Gastrocnemius medialis (tissue), 4 donors: Measurements from ENCODE around the gene RNASE13. TPM values are rescaled to one million over a fixed set of nuclear protein-coding genes. Genes with fewer than 3 reads are reported as not detected.
"Not testable (repeated sequence)": the region's sequence is repeated elsewhere in the genome, so short reads cannot be mapped to it uniquely, and the experiment has no call there.

Source experiments
- ATAC-seq, 2 donors: fragments of 150-250 bp; one replicate each; pipeline ENCODE4 v1.9.1; 2016
- DNase-seq, 2 donors: peaks; one replicate each; pipeline ENCODE4 v3.0.0-alpha.2; 2019
- H3K27ac ChIP-seq, 4 donors: fragments of 200-600 bp; sonication (generic); 1 replicate in 1 of 4; 2 replicates in 3 of 4; pipeline ENCODE4 v1.5.1; 2016 to 2018; ENCODE audit warnings: mild to moderate bottlenecking in 2 of 4, moderate library complexity in 1 of 4
- H3K27me3 ChIP-seq, 3 donors: fragments of 200-600 bp; sonication (generic) in 2 of 3; 1 replicate in 1 of 3; 2 replicates in 2 of 3; pipeline versions ENCODE4 v1.5.1 to v1.6.0; 2016 to 2019; ENCODE audit warnings: mild to moderate bottlenecking in 1 of 3, moderate library complexity in 1 of 3
- H3K36me3 ChIP-seq, 2 donors: fragments of 200-600 bp; sonication (generic) in 1 of 2; one replicate each; pipeline ENCODE4 v1.5.1; 2017 to 2018
- H3K4me1 ChIP-seq, 2 donors: fragments of 200-600 bp; sonication (generic) in 1 of 2; one replicate each; pipeline ENCODE4 v1.5.1; 2016 to 2017; ENCODE audit warnings: mild to moderate bottlenecking in 2 of 2
- H3K4me3 ChIP-seq, 4 donors: fragments of 200-600 bp; sonication (generic) in 3 of 4; 1 replicate in 1 of 4; 2 replicates in 3 of 4; pipeline ENCODE4 v1.5.1; 2016 to 2019; ENCODE audit warnings: mild to moderate bottlenecking in 2 of 4
- H3K9me3 ChIP-seq, 3 donors: fragments of 200-600 bp; sonication (generic) in 2 of 3; 1 replicate in 1 of 3; 2 replicates in 2 of 3; pipeline ENCODE4 v1.5.1; 2016 to 2019
- POLR2A ChIP-seq, 2 donors: fragments of 450-650 bp; IDR thresholded peaks; one replicate each; pipeline ENCODE4 v1.6.1; 2017; ENCODE audit warnings: antibody characterized with exemption in 2 of 2, mild to moderate bottlenecking in 2 of 2, moderate library complexity in 2 of 2
- in situ Hi-C, 4 donors: fragments of 200-750 bp; cut with MboI; loops; one replicate each; pipeline versions ENCODE4 v1.15.0 to v1.8.0; 2017; ENCODE audit warnings: low sequenced_read_pairs in 4 of 4
- intact Hi-C: fragments of 100-400 bp; cut with DNase I; formaldehyde crosslinking; loops from one replicate; pipeline ENCODE4 v1.15.1; 2023; ENCODE audit warnings: low total_unique reads
- total RNA-seq, 4 donors: library from RNA; depleted of rRNA; stranded (reverse); fragments of >200 nt; gene quantifications; one replicate each; pipeline versions ENCODE4 v1.1.0 to v1.2.3, GENCODE V29; 2016
- TF ChIP-seq, protein P1 (sequence below), 5 experiments: fragments of 450-650 bp in 3 of 5; fragments of 200-600 bp in 2 of 5; sonication (generic) in 2 of 5; IDR thresholded peaks in 4 of 5; conservative IDR thresholded peaks in 1 of 5; 1 replicate in 4 of 5; 2 replicates in 1 of 5; pipeline ENCODE4 v1.5.1; 2016 to 2019; ENCODE audit warnings: antibody characterized with exemption in 5 of 5, mild to moderate bottlenecking in 3 of 5, moderate library complexity in 3 of 5

RNASE13 gene
- total RNA-seq, 4 donors from 2014 or later: not detected

DNA sequence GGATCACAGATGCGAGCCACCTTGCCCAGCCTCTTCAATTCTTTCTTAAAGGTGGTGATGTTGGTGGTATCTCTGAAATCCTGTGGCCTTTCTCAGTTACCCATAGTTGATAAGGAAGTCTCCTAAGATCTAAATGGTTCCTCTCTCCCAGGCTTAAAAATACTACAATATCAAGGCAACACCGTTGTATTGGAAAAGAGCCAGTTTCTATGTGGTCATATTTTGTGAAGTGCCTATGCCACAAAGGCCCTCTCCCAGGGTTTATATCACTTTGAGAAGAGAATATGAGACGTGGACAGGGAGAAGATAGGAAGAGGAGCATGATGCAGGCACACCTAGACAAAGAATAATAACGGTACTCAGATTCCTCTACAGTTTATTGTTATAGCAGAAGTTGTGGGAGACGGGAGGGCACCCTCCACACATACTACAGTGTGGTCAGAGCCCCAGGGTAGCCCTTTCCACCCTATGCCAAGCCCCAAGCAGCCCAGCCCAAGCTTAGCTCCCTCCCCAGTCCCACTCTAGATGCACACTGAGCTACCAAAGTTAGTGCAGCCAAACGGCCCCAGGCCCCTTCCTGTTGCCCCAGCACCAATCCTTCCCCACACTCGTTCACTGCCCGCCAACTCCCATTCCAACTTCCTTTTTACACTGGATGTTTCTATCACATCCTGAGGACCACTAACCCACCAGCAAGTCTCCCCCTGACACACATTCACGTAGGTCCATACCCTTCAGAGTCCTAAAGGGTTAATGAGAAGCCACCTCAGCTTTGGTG, 18.0 kb downstream of the RNASE13 start:
- Histone ChIP-seq H3K9me3 (no peaks in the 10 kb centered on the region), H3K4me1 (peaks cover 60 to 75% of the 10 kb centered on the region in 2 donors), H3K27ac (peak overlapping the region; percentile 97 to 100 (median 100)), H3K36me3 (peaks cover 0 to 55% of the 10 kb centered on the region in 2 donors), H3K4me3 (no peak overlapping the region), H3K27me3 (no peaks in the 10 kb centered on the region)
- intact Hi-C loops (no loop called here), in situ Hi-C loops (loop anchor here (10.0 kb wide), 2 partner anchors 78 to 88 kb away; partner anchors contain the start of genes TMEM253 (in 2 of the 4) and ZNF219 (in 2 of the 4))
- ATAC-seq (no peak), DNase-seq (no peak)
- no peak for TF ChIP-seq POLR2A (IDR thresholded peaks at IDR 0.05)
- TF ChIP-seq, protein P1, sequence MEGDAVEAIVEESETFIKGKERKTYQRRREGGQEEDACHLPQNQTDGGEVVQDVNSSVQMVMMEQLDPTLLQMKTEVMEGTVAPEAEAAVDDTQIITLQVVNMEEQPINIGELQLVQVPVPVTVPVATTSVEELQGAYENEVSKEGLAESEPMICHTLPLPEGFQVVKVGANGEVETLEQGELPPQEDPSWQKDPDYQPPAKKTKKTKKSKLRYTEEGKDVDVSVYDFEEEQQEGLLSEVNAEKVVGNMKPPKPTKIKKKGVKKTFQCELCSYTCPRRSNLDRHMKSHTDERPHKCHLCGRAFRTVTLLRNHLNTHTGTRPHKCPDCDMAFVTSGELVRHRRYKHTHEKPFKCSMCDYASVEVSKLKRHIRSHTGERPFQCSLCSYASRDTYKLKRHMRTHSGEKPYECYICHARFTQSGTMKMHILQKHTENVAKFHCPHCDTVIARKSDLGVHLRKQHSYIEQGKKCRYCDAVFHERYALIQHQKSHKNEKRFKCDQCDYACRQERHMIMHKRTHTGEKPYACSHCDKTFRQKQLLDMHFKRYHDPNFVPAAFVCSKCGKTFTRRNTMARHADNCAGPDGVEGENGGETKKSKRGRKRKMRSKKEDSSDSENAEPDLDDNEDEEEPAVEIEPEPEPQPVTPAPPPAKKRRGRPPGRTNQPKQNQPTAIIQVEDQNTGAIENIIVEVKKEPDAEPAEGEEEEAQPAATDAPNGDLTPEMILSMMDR (IDR thresholded peaks at IDR 0.05 in 4 of 5, conservative IDR thresholded peaks at IDR 0.05 in 1 of 5): no peak

DNA sequence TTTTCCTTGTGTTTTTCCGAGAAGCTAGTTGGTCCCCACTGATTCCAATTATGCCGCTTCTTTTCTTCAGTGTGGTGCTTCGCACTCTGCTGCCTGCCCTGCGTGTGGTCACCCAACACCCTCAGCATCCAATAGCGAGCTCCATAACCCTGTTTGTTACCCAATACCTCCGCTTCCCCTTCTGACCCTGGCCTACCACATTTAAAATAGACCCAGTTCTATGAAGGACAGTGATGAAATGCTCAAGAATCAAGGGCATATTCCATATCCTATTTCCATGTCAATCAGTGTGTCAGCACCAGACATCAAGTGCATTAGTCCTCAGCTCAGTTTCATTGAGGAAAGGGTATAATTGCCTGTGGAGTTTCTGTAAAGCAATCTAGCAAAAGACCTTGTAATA, 19.3 kb downstream of the RNASE13 start:
- in situ Hi-C loops (loop anchor here (10.0 kb wide), 2 partner anchors 79 to 89 kb away; partner anchors contain the start of genes TMEM253 (in 2 of the 4) and ZNF219 (in 2 of the 4)), intact Hi-C loops (no loop called here)
- TF ChIP-seq POLR2A (IDR thresholded peaks at IDR 0.05): peak in 1 of 2 donors; percentile 44
- TF ChIP-seq, protein P1 (IDR thresholded peaks at IDR 0.05 in 4 of 5, conservative IDR thresholded peaks at IDR 0.05 in 1 of 5): no peak
- peak in 1 of 2 donors; percentile 84 for DNase-seq
- Histone ChIP-seq H3K4me3 (no peak overlapping the region), H3K4me1 (peaks cover 54 to 62% of the 10 kb centered on the region in 2 donors), H3K9me3 (no peaks in the 10 kb centered on the region), H3K27ac (peak overlapping the region; percentile 97 to 100 (median 100)), H3K36me3 (peaks cover 0 to 42% of the 10 kb centered on the region in 2 donors), H3K27me3 (no peaks in the 10 kb centered on the region)
- ATAC-seq: peak; percentile 87 to 91

DNA sequence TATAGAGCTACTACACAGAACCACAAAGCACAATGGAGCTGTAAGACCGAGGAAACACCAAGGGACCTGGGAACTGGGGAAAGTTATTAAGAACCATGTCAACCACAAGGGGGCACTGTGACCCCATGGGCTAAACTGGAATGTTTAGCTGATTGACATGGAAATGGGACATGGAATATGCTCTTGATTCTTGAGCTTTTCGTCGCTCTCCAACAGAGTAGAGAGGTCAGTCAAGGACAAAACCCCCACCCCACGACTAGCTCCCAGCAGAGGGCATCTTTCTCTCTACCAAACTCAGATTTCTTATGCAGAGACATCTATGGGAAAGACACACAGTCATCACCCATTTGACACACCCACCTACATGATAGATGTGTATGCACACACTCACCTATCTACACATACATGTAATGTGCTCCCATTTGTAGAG, 19.8 kb downstream of the RNASE13 start:
- Histone ChIP-seq H3K9me3 (no peaks in the 10 kb centered on the region), H3K27me3 (no peaks in the 10 kb centered on the region), H3K4me1 (peaks cover 51 to 56% of the 10 kb centered on the region in 2 donors), H3K4me3 (no peak overlapping the region), H3K36me3 (peaks cover 0 to 37% of the 10 kb centered on the region in 2 donors), H3K27ac (peak overlapping the region; percentile 97 to 100 (median 100))
- DNase-seq (peak; percentile 78 to 86), ATAC-seq (peak; percentile 72 to 88)
- intact Hi-C loops (loop anchor here (1.0 kb wide), 3 partner anchors 26 to 90 kb away; no protein-coding TSS in a partner anchor), in situ Hi-C loops (loop anchor here (10.0 kb wide), 2 partner anchors 80 to 90 kb away; partner anchors contain the start of genes TMEM253 (in 2 of the 4) and ZNF219 (in 2 of the 4))
- TF ChIP-seq POLR2A (IDR thresholded peaks at IDR 0.05): no peak
- TF ChIP-seq, protein P1 (IDR thresholded peaks at IDR 0.05 in 4 of 5, conservative IDR thresholded peaks at IDR 0.05 in 1 of 5): peak; percentile 96 to 99 (median 98)

DNA sequence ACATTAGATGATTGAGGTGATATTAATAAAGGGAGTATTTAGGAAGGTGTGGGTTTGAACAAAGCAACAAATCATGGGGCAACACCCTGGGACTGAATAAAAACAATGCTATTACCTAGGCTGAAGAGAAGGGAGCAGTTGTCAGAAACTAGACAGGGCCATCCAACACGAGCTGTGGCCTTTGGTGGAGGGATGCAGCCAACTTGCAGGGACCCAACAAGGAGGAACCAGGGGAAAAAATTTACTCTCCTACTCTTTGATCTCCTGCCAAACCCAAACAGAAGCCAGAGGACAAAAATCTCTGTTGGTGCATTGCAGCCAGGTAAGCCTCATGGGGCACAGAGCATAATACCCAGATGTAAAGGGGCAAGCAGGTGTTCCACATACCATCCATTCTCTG, 23.5 kb downstream of the RNASE13 start:
- in situ Hi-C loops: loop anchor here (10.0 kb wide), 2 partner anchors 84 to 94 kb away; partner anchors contain the start of genes TMEM253 (in 2 of the 4) and ZNF219 (in 2 of the 4)
- intact Hi-C loops: no loop called here
- no peak for ATAC-seq
- Histone ChIP-seq H3K27me3 (no peaks in the 10 kb centered on the region), H3K4me1 (peaks cover 14 to 20% of the 10 kb centered on the region in 2 donors), H3K4me3 (no peak overlapping the region), H3K36me3 (peaks cover 0 to under 1% of the 10 kb centered on the region in 2 donors), H3K9me3 (no peaks in the 10 kb centered on the region), H3K27ac (no peak overlapping the region)
- no peak for DNase-seq
- no peak for TF ChIP-seq POLR2A (IDR thresholded peaks at IDR 0.05)

DNA sequence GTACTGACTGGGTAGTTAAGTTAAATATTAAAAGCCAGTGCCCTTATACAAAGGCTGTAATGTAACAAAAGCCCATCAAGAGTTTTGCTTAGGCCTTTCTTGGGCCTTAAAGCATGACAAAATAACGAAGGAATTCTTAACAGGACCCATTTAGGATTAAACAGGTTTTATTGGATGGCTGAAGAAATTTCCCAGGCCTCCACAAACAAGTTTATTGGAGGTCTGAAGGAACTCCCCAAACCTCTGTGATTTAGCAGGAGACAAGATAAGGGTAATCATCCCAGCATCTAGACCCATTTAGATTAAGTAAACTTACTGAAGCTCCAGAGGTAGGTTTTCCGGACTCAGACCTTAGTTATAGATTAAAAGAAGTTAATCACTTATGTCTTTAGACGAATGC, 24.9 kb downstream of the RNASE13 start:
- H3K4me1 ChIP-seq, H3K27ac ChIP-seq, intact Hi-C loops, H3K27me3 ChIP-seq, H3K4me3 ChIP-seq, DNase-seq, H3K36me3 ChIP-seq, H3K9me3 ChIP-seq, ATAC-seq: not testable (repeated sequence)
- in situ Hi-C loops: loop anchor here (10.0 kb wide), 2 partner anchors 85 to 95 kb away; partner anchors contain the start of genes TMEM253 (in 2 of the 4) and ZNF219 (in 2 of the 4)
